ENCODE measurements around the gene MEF2D.

Gene MEF2D

DNA sequence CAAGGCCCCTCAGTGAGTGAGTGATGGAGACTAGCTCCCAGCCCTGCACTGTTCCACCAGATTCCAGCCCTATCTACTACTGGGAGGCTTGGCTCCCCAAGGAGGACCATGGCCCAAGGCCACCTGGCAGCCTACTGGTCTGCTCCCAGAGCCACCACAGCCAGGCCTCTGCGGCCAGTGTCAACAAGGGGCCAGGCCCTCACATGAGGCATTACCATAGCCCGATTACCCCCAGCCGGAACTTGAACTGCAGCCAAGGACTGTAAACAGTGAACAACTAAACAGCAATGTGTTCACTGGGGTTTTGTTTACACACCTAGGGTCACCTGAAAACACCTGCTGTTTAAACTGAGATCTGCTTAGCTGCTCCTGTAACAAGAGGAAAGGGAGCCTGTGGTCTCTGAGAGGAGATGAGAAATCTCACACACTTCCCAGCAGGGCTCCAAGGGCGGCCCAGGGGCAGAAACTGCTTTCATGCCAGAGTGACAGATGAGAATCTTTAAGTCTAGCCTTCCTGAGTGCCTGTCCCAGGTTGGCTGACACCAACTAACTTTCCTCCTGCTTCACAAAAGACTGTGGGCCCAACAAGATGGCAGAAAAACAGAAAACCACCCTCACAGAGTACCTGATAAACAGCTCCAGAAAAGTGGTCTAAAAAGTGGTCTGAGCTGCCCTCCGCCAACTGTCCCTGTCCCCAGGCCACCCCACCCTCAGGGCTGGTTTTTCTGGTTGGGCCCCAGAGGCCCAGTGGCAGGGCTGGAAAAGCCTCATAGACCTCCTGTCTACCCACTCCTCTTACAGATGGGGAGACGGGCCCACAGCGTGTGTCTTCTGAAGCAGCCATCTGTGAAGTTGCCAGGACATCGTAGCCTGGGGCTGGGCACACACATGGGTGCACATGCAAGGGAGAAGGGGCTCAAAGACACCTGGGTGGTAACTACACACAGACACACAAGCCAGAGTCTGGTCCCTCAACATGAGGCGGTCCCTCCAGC lies 28.8 kb downstream of the MEF2D start:
- DNase-seq (ENCODE audit: low read depth in 1 of 2, low spot score in 1 of 2): no peak

DNA sequence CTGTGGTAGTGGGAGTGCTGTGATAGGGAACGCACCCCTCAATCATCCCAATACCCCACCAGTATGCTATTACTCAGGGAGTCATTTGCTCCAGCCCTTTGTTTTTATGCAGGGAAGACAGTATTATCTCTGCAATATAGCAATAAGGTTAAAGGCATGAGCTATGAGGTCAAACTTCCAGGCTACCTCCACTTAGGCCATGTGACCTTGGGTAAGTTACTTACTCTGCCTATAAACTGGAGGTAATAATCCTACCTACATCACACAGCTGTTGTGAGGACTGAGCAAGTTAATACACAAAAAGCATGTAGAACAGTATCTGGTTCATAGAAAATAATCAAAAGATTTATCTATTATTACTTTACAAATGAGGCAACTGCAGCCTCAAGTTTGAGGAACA lies 30.1 kb downstream of the MEF2D start:
- DNase-seq (ENCODE audit: low read depth in 1 of 2, low spot score in 1 of 2): no peak

DNA sequence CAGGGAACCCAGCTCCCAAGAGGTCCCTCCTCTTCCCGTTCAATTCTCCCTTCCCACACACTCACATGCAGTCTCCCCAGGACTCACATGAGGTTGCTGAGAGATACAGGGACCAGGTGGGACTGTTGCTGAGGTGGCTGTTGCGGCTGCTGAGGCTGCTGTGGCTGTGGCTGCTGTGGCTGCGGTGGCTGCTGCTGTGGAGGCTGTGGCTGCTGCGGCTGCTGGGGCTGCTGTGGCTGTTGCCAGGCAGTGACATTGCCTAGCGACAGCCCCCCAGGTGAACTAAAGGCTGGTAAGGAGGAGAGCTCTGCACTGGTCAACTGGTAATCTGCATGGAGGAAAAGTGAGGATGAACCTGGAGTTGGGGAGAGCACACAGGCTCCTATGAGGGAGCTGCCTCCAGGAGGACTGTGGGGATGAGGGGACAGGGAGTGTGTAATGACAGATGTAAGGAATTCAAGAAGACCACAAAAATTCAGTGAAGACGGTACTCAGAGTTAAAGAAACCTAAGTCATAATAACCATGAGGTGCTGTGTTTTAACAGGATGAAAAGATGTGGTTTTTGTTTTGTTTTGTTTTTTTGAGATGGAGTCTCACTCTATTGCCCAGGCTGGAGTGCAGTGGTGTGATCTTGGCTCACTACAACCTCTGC lies 31.8 kb downstream of the MEF2D start:
- no peak for DNase-seq (ENCODE audit: low read depth in 1 of 2, low spot score in 1 of 2)

DNA sequence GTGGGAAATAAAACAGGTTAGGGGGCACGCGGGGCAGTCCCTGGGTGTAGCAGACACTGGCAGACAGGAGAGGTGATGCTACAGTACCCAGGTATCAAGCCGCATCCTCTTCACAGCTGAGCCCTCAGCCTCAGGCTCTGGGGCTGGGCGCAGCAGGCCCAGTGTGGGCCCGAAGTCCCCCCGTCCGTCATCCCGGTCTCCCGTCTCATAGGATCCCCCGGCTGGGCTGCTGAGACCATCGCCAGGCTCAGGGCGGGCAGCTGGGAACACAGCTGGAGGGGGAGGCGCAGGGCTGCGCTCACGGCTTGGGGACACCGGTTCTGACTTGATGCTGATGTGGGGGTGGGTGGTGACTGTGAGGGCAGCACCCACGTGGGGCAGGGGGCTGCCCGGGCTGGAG lies 32.7 kb downstream of the MEF2D start:
- DNase-seq (ENCODE audit: low read depth in 1 of 2, low spot score in 1 of 2): no peak

DNA sequence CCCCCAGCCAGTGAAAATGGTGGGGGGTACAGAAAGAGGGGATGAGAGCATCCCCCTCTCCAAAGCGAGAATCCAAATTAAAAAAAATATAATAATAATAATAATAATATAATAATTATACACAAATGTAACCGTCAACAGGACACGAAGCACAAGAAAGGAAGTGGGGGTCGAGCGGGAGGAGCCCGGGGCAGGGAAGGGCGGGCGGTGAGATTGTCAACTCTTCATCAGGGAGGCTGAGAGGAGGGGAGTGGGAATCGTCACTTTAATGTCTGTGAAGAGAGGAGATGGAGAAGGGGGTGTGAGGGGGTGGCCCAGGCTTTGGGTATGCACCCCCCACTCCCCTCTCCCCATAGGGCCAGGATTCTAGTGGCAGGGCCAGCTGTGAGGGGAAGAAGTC lies 33.2 kb downstream of the MEF2D start:
- DNase-seq (ENCODE audit: low read depth in 1 of 2, low spot score in 1 of 2): no peak

DNA sequence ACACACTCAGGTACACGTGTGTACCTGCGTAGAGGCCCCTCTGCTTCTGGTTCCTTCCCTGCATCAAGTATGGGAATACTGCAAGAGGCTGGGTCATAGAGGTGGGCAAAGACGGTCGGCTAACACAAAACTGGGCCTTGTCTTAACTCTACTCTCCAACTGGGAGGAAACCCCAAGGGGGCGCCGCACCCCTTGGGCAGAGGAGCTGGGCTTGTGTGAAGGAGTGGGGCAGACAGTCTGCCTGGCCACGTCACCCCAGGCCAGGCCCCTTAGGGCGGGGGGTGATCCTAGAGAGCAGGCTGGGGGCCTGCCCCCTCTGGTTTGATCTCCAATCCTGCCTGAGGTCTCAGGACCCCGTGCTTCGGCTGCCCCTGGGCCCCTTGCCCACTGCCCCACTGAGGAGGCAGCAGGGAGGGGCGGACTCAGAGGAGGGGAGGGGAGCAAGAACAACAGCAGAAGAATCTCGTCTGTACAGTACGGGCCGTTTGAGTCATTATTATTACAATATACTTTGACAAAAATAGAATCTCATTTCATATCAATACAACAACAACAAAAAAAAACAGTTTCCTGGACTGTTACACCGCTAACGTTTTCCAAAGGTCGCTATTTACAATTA lies 34.7 kb downstream of the MEF2D start:
- DNase-seq (ENCODE audit: low read depth in 1 of 2, low spot score in 1 of 2): no peak

DNA sequence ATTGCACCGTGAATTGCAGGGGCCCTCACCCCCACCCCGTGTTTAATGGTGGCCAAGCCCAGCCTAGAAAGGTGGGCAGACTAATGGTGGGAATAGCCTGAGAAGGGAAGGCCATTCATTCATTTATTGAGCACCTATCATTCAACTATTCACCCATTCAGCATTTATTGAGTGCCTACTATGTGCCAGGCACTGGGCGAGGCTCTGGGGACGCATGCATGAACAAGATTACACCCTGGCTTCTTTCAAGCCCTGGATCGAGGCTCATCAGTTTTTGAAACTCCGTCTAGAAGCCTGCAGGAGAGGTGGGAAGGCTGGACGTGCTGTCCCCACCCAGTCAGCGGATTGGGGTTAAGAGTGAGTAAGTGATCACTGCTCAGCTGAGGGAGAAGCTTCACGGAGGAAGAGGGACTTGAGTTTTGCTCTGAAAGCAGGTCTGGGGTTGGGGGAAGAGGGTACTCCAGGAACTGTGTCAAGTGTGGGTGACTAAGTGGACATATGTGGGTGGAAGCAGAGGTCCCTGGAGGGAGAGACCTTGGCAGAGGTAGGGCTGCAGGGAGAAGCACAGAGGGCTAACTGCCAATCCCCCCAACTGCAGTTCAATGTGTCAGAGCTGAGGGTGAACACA lies 35.6 kb downstream of the MEF2D start:
- DNase-seq (ENCODE audit: low read depth in 1 of 2, low spot score in 1 of 2): no peak

DNA sequence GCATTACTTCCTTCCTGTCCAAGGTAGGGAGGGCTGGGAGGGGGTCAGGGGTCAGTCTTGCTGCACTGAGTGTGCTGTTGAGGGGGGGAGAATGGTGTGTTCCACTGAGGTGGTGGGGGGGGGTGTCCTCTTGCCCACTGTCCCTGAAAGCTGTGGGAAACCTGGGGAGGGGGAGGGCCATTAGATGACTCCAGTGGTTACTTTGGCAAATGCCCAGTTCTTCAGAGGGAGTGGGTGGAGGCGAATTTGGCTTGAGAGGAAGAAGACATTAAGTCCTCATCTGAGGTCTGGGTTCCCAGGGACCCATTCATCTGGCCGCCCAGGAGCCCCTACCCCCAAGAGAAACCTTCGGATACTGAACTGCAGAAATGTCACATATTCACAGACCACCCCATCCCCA lies 36.2 kb downstream of the MEF2D start:
- DNase-seq (ENCODE audit: low read depth in 1 of 2, low spot score in 1 of 2): no peak

DNA sequence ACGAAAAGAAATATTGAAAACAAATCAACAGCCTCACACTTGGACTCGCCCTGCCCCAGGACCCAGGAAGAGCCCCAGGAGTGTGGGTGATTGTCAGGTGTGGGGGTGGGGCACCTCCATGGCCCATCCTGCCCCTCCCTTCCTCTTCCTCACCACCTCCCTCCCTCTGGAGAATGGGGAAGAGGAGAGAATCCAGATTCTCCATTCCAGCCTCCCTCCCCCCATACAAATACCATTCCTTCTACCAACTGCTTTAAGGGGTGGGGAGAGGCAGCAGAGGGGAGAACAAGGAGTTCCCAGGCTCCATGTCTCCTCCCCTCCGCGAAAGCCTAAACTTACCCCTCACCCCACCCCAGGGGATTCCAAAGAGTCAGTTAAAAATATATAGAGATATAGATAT lies 36.7 kb downstream of the MEF2D start:
- no peak for DNase-seq (ENCODE audit: low read depth in 1 of 2, low spot score in 1 of 2)

DNA sequence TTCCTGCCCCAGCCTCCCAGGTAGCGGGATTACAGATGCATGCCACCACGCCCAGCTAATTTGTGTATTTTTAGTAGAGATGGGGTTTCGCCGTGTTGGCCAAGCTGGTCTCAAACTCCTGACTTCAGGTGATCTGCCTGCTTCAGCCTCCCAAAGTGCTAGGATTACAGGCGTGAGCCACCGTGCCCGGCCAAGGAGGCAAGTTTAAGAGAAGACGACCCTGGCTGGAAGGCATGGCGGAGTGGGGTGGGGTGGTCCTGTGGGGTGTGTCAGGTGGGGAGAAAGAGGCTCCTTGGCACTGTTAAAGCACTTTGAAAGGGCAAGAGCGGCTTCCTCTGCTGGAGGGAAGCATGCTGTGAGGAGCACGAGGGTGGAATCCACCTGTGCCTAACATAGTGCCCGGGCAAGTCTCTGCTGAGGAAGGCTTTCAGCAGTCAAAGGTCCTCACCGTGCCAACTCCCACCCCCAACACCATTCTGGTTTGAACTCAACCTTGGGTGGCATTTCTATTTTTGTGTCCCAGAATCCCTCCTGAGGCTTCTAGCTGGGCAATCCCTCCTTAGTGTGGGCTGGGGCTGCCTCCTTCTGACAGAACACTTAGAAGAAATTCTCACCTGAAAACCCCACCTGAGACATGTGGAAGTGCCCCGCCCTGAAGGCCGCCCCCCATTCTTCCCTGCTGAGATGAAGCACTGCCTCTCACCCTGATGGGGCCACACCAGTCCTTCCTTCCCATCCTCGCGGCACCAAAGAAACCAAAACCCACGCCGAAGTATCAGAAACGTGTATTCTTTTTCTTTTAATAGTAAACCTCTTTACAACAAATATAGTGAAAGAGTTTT lies 37.4 kb downstream of the MEF2D start:
- no peak for DNase-seq (ENCODE audit: low read depth in 1 of 2, low spot score in 1 of 2)

DNA sequence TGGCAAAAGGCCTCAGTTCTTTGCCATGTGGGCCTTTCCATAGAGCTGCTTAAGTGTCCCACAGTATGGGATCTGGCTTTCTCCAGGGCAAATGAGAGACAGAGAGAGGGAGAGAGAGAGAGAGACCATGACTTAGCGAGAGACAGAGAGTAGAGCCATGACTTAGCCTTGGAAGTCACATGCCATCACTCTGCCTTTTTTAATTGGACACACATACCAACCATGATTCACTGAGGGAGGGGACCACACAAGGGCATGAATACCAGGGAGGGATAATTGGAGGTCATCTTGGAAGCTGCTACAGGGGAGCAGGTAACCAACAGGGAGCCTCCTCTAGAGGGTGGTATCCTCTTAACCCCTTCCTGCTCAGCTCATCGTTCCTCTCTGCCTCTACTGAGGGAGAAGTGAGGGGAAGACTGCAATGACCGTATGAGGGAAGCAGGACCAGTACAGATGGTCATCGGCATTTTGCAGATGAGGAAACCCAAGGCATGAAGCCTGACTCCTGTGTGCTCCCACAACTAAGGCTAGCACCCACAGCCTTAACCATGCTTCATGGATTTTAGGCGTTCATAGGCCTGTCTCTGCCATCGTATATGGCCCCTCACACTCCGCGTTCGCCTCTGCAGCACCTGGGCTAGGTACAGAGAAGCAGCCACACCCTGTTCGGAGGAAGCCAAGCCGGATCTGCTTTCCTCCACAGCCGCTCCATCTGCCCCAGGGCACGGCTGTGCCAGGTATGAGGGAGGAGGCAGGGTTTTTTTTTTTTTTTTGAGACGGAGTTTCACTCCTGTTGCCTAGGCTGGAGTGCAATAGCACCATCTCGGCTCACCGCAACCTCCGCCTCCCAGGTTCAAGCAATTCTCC lies 38.6 kb downstream of the MEF2D start:
- no peak for DNase-seq (ENCODE audit: low read depth in 1 of 2, low spot score in 1 of 2)

DNA sequence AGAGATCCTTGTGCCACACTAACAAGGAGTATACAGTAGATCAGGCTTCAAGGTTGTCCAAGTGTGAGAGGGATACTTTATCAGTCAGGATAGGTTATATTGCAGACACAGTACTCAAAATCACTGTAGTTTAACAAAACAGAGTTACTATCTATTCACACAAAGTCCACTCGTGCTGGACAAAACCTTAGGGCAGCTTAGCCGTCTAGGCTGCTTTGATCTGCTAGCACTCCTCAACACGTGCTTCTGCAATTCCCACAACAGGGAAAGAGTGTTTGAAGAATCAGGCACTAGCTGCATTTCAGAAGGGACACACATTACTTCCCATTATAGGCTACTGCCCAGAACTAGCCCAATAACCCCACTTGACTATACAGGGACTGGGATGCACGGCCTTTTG lies 39.5 kb downstream of the MEF2D start:
- DNase-seq (ENCODE audit: low read depth in 1 of 2, low spot score in 1 of 2): no peak

DNA sequence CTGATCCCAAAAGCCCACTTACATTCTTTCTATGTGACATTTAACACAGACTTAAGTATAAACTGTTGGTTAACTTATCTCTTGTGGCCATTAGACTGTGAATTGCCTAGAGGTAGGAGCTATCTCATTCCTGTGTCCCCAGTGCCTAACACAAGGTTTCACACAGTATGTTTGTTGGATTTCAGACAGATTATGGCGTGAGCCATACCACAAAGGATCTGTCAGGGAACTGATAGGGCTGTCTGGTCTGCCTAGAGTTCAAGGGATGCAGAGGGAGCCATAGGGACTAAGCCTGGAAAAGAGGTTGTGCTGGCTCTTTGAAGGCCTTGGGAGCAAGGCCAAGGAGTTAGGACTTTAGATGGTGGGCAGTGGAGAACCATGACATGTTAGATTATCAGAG lies 40.0 kb downstream of the MEF2D start:
- DNase-seq (ENCODE audit: low read depth in 1 of 2, low spot score in 1 of 2): no peak

DNA sequence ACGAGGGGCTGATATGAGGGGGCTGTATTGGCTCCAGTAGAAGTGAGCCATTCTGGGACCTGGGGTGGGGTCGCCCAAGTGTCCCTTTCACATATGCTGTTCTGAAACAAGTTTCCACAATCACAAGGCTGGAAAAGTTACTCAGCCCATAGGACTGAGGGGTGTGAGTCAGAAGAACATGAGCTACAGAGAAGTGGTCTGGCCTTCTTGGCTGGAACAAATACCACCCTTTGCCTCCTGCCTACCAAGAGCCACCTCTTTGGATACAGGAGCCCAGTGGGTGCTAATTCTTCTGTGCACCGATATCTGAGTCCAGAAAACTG lies 42.4 kb downstream of the MEF2D start:
- no peak for DNase-seq (ENCODE audit: low read depth in 1 of 2, low spot score in 1 of 2)

DNA sequence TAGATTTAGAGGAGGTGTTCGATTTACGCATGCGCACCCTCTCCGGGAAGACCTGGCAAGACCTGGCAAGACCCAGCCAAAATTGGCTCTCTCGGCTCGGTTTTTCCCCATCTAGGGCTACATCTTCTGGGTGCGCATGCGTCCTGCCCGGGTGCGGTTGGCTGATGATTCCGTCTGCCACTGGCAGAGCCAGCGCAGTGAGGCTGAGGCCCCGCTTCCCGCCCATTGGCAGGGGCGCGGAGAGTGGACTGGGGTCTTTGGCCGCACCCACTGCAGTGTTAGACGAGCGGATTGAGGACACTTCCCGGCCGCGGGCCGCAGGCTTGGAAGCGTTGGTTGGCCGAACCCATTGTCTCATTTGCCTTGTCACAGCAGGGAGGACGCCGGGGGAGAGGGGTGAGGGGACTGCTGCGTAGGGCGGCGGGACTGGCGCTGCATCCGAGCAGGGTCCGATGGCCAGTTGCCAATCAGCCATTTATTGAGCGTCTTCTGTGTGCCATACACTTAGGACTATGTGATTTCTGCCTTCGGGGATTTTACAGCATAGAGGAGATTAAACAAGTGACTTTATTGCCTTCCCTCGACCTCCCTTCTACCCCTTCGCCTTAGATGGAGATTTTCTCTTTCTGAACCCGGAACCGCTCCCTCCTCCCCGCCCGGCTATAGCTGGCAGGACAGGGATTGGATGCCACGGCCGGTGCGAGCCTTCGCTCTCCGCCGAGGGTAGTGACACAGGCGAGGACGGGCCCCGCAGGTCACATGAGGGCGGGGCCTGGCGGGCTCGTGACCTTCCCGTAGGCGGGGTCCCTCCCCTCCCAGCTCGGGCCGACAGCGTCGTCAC lies 43.7 kb downstream of the MEF2D start:
- DNase-seq (ENCODE audit: low read depth in 1 of 2, low spot score in 1 of 2): peak; percentile 89 to 98

DNA sequence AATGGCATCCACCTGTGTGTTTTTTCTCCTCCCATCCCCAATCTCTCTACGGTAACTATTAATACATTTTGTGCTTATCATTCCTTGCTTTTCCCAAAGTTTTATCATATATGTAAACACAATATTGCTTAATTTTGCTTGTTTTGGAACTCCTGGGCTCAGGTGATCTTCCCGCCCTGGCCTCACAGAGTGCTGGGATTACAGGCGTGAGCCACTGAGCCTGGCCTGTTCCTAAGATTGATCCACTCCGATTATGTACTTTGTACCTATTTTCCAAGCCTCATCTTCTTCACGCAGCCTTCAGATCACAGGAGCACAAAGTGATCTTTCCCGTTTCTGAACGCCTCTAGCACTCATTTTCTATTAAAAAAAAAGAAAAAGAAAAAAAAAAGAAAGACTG lies 45.2 kb downstream of the MEF2D start:
- DNase-seq (ENCODE audit: low read depth in 1 of 2, low spot score in 1 of 2): no peak

DNA sequence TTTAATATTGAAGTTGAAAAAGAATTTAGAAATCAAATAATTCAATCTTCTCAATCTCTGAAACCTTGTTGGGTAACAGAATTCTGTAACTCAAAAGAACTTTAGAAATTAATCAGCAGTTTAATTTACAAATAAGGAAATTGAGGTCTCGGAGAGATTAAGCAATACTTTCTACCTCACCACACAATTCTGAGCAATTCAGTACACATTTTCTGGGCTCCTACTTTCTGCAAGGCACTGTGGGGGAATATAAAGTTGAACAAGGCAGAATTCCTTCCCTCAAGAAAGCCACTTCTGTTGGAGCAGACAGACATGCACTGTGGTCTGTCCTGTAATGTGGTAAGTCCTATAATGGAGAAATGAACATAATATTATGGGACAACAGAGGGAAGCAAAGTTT lies 47.7 kb downstream of the MEF2D start:
- no peak for DNase-seq (ENCODE audit: low read depth in 1 of 2, low spot score in 1 of 2)

DNA sequence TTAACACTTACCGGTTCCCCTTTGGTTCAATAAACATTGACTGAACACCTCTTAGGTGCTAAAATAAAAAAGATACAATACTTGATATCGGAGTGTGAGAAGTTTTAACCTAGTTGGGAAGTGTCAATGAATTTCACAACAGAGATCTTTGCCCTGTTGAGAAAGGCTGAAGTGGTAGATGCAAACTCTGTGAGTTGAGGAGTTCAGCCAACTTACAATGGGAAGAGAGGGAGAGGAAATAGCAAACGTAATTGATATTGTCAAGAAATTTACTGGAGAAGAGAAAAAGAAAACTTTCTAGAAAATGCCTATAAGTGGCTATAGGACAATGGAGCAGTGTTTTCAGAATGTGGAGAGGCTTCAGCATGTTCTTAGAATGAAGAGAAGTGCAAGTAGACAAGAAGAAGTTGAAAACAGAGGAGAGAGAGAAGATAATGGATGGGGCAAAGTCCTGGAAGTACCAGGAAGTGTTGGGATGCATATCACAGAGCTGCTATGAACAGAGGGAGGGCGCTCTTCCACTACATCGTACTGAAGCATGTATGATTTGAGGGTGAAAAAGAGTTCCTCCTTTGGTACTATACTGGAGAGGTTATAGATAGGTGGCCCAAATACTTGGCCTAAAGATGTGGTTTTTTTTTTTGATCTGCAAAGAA lies 48.9 kb downstream of the MEF2D start:
- DNase-seq (ENCODE audit: low read depth in 1 of 2, low spot score in 1 of 2): no peak
